Stimulated activated CD8-positive, alpha-beta memory T cell treated with anti-CD3 and anti-CD28 coated beads, Interleukin-2, amount 100 ng/mL, for 48 hours (primary cell): ENCODE measurements around the gene PTH1R.
"Not testable (repeated sequence)": the region's sequence is repeated elsewhere in the genome, so short reads cannot be mapped to it uniquely, and the experiment has no call there.

Source experiments
- DNase-seq, 2 donors: peaks; one replicate each; pipeline ENCODE4 v3.0.0-alpha.2; 2020; ENCODE audit warnings: low read depth in 2 of 2

PTH1R gene

GRCh38 chr3:46899151-46900006 lies 21.9 kb downstream of the PTH1R start:
- no peak for DNase-seq

DNA sequence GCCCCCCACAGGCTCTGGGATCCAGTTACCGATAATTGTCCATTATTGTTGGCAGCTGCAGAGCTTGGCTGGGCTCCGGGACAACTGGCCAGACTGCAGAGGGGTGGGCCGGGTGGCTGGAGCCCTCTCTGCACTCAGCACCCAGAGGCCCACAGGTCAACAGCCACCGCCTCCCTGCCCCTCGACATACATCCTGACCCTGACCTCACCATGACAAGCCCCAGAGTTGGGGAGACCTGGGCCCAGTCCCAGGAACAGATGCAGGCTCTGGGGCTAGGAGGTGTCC lies 22.4 kb downstream of the PTH1R start:
- DNase-seq, result no peak

DNA sequence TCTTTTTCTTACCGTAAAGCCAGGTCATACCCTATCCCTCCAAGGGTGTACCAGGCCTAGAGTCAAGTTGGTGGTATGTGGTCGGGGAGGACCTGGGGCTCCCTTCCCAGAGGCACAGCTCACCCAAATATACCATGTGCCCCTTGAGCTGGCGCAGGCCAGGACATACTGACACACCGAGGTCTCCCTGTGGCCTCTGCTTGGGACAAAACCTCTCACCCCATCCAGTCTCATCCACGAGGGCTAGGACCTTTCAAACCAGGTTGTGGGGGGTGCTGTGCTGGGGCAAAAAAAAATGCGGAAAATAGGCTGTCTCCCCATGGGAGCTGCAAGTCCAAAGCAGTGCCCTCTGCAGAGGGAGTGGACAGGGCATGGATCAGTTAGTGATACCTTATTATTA lies 22.8 kb downstream of the PTH1R start:
- no peak for DNase-seq

DNA sequence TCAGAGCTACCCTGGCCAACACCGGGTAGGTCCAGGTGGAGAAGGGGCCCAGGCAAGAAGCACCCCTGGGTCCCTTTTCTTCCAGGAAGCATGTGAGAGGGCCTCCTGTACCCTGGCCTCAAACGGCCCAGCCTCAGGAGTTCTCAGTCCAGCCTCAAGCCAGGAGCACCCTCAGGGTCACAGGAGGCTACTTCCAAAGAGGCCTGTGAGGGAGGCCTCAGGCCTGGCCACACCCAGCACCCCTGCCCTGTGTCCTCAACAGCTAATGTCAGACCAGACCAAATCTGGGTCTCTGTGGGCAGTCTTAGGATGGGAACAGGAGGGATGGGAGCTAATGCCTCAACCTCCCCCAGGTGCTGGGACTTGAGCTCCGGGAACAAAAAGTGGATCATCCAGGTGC lies 23.5 kb downstream of the PTH1R start:
- no peak for DNase-seq

DNA sequence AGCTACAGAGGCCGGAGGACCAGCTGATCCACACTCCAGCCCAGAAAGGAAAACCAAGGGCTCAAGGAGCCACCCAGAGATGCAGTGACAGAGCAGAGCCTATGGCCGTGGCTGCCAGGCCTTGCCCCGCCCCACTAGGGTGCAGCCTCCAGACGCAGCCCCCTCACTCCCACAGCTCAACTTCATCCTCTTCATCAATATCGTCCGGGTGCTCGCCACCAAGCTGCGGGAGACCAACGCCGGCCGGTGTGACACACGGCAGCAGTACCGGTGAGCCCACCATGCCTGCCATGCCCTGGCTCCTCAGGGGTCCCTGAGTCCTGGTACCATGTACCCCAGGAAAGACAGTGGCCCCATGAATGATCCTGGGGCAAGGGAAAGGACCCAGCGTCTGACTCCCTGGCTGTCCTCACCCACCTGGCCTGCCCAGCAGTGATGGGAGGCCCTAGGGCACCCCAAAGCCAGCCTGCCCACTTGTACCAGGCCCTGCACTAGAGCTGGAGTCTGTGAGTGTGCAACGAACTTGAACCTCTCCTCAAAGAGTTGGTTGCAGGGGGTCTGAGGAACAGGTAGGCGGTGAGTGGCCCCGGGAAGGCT lies 24.2 kb downstream of the PTH1R start:
- no peak for DNase-seq

GRCh38 chr3:46902188-46902631 lies 24.7 kb downstream of the PTH1R start:
- no peak for DNase-seq

DNA sequence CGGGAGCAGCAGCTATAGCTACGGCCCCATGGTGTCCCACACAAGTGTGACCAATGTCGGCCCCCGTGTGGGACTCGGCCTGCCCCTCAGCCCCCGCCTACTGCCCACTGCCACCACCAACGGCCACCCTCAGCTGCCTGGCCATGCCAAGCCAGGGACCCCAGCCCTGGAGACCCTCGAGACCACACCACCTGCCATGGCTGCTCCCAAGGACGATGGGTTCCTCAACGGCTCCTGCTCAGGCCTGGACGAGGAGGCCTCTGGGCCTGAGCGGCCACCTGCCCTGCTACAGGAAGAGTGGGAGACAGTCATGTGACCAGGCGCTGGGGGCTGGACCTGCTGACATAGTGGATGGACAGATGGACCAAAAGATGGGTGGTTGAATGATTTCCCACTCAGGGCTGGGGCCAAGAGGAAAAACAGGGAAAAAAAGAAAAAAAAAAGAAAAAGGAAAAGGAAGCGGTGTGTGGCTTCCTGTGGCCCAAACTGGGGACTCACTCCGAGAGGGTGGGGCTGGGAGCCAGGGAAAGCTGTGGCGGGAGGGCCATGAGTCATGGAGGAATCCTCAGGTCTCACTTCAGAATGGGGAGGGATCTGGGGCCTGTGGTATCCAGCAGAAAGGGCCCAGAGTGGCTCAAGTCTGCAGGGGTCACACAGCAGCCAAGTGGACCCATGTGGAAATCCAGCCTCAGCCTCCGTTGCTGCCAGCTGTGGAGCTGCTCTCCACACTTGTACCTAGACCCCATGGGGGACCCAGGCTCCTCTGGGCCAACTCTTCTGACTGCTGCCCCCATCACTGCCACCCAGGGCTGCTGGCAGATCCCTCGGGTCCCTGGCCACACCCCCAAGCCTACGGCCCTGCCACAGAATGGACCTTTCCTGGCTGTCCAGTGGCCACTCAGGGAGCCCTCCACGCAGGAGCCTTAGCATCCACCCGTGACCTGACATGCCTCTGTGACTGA lies 26.1 kb downstream of the PTH1R start:
- DNase-seq, result no peak

GRCh38 chr3:46904303-46905212 lies 27.0 kb downstream of the PTH1R start:
- DNase-seq, result no peak

DNA sequence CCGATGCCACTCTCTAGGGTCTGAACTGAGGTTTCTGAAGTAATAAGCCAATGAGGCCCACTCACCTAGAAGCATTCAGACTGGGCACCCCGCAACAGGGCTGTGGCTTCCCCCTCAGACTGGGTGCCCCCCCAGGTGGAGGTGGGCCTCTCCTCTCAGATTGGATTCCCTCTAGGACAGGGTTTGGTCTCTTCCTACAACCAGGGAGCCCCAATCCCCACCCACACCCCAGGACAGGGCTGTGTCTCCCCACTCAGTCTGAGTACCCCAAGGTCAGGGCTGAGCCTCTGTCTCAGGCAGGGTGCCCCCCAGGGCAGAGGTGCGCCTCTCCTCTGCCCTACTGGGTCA lies 27.7 kb downstream of the PTH1R start:
- no peak for DNase-seq

DNA sequence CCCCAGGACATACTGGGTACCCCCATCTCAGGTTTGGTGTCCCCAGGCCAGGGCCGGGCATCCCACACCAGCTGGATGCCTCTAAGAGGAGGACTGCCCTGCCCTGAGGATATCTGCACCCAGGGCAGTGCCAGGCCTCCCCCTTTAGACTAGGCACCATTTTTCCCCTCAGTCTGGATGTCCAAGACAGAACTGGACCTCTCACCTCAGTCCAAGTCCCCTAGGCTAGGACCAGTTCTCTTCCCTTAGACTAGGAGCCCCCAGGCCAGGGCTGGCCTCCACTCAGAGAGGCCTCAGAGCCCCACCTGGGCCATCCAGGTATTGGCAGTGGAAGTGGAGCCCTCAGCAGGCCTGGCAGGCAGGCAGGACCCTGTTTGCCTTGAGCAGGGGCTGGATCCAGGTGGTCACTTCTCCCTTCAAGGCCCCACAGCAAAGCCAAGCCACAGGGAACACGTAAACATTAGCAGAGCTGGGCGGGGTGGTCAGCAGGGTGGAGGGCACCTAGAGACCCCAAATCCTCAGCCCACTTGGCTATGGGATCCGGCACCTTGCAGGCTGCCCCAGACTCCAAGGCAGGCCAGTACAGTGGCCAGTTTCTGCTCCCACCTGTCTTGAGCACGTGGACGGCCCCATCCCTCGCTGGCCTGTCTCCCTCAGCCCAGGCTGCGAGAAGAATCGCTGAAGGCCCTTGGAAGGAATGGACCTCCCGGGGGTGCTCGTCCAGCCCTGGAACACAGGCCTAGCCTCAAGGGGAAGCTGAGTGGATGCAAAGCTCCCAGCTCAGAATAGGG lies 28.3 kb downstream of the PTH1R start:
- no peak for DNase-seq

DNA sequence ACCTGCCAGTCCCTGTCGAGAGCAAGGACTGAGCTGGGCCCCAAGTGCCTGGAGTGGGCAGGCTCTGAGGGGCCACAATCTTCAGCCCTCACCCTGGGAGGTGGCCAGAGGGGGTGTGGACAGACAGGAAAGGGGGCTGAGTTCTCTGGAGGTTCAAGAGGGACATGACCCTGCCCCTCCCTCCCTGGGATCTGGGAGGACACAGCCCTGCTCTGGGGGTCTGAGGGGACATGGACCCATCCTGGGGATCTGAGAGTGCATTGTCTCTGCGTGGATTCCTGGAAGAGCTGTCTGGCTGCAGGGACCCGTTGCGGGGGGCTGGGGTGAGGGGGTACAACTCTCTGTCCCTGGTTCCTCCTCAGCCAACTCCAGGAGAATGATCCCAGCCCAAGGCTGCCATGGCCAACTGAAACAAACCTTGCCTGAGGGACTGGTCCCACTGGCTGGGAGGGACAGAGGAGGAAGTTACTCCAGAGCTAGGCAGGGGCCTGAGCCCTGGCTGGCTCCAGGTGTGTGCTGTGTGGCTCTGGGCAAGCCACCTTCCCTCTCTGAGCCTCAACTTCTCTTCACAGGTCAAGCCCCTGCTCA lies 29.0 kb downstream of the PTH1R start:
- DNase-seq, result no peak

GRCh38 chr3:46907271-46907670 lies 29.8 kb downstream of the PTH1R start:
- DNase-seq, result no peak

DNA sequence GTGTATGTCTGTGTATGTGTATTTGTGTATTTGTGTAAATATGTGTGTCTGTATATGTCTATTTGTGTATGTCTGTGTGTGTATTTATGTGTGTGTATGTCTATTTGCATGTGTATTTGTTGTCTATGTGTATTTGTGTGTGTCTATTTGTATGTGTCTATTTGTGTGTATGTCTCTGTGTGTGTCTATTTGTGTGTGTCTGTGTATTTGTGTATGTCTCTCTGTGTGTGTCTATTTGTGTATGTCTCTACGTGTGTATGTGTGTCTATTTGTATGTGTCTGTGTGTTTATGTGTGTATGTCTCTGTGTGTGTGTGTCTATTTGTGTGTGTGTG lies 30.4 kb downstream of the PTH1R start:
- DNase-seq, result no peak

- no peak for DNase-seq
Observed at GRCh38 chr3:46908294-46908985, 30.9 kb downstream of the PTH1R start.

GRCh38 chr3:46908986-46909534 lies 31.5 kb downstream of the PTH1R start:
- no peak for DNase-seq

GRCh38 chr3:46909535-46910161 lies 32.1 kb downstream of the PTH1R start:
- peak; percentile 75 to 77 for DNase-seq

GRCh38 chr3:46910166-46910760 lies 32.7 kb downstream of the PTH1R start:
- DNase-seq, result no peak

- not testable (repeated sequence) for DNase-seq
Observed at GRCh38 chr3:46910914-46911313, 33.4 kb downstream of the PTH1R start.

- no peak for DNase-seq
Observed at GRCh38 chr3:46912986-46913385, 35.5 kb downstream of the PTH1R start.
